ENCODE measurements around the gene RBM47.
"Not testable (repeated sequence)": the region's sequence is repeated elsewhere in the genome, so short reads cannot be mapped to it uniquely, and the experiment has no call there.

RBM47 gene

DNA sequence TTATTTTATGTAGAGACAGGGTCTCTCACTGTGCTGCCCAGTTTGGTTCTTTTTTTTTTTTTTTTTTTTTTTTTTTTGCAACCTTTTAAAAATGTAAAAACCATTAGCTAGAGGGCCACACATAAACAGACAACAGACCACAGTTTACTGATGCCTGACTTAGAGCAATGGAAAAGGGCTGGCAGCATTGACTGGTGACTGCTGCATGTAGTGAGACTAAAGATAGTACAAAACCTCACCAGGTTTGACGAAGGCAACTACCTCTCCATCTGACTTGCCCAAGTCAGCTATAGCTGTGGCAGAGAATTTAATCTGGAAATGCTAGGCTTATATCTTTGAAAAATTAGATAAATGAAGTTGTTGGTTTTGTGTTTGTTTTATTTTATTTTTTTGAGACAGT is 102.9 kb downstream of the RBM47 start:
- no peak for DNase-seq (ENCODE audit: low read depth)

DNA sequence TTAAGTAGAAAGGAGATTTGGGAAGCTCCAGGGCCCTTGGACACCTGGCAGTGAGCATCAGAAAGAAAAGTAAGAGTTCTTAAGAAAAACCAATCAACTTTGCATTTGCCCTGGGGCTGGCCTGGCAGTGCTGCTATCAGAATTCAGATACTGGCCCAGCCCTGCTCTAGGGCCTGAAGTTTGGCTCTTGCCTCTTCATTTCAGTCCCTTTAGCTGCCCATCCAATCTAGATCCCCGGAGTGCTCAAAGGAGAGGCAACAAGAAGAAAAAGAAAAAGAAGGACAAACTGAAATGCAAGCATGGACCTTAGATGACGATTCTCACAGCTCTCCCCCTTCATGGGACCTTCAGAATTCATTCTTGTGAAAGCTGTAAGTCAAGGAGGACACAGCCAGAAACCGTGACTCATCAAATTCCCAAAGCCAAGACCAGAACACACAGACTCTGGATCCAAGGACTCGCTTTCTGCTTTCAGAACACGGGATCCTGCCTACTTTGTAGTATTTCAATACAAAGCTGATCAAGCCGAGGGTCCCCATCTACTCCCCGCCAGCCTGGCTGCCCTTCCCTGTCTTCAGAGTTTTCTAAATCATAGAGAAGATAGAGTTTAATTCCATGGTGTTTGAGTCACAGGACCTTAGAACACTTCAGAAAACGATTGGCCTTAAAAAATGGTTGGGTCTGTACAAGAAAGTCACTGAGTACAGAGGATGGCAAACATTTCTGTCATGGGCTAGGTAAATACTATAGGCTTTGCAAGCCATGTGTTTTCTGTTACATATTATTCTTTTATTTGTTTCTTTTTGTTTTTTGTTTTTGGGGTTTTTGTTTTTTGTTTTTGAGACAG is 103.7 kb downstream of the RBM47 start:
- no peak for DNase-seq (ENCODE audit: low read depth)

DNA sequence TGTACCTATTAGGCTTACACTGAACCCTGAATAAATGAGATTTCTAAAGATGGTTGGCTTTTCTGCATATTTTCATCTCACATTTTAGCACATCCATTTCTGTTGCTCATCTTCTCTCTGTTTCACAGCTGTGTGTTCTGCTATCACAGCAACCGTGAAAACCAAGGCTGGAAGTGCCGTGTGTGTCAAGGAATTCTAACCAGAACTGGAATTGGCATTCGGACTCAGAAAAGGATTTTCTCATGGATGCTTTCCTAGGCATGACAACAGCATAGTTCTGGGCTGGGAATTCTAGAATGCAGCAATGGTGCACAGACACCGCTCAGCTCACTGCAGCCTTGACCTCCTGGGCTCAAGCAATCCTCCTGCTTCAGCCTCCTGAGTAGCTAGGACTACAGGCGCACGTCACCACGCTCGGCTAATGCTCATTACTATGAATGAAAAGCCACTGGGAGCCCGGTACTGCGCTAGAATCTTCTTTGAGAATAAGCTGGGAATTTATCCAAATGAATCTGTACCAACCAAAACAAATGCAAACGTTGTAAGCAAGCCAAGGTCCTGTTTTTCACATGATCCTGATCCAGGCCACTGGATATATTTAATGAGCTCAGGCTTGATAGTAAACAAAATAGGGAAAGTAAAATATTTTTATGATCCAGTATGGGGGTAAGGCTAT is 105.2 kb downstream of the RBM47 start:
- DNase-seq (ENCODE audit: low read depth): no peak

DNA sequence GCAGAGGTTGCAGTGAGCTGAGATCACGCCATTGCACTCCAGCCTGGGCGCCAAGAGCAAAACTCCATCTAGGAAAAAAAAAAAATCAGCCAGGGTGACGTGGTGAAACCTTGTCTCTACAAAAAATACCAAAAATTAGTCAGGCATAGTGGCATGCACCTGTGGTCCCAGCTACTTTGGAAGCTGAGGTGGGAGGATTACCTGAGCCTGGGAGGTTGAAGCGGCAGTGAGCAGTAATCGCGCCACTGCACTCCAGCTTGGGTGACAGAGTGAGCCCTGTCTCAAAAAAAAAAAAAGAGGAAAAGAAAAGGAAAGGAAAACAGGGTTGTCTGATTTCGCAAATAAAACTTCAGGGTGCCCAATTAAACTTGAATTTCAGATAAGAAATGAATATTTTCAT is 106.1 kb downstream of the RBM47 start:
- DNase-seq (ENCODE audit: low read depth): no peak

DNA sequence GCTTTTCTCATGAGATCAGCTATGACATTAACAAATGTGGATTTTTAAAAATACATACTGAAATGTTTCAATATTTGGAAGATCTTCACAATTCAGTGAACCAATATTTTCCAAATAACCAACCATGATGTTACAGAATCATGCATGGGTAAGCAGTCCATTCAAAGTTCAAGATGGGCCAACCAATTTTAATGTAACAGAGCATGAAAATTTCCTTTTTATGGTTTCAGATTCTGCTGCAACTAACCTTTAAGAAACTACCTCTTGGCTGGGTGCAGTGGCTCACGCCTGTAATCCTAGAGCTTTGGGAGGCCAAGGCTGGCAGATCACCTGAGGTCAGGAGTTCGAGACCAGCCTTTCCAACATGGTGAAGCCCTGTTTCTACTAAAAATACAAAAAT is 107.7 kb downstream of the RBM47 start:
- DNase-seq (ENCODE audit: low read depth): no peak

DNA sequence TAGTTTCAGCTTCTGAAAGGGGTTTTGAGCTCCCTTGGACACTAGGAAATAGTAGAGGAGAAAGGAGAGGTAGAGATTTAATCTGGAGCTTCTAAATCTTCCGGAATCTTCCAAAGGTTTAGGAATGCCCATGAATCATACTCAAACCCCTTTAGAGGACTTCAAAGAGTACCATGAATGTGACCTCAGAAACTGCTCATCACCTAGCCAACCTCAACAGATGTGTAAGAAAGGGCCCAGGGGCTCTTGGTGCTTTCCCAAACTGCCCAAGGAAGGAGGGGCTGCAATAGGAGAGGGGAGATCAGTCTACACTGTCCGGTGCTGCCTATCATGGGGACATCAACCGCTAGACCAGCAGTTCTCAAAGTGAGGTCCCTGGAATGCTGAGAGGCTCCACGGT is 109.1 kb downstream of the RBM47 start:
- DNase-seq (ENCODE audit: low read depth): no peak

DNA sequence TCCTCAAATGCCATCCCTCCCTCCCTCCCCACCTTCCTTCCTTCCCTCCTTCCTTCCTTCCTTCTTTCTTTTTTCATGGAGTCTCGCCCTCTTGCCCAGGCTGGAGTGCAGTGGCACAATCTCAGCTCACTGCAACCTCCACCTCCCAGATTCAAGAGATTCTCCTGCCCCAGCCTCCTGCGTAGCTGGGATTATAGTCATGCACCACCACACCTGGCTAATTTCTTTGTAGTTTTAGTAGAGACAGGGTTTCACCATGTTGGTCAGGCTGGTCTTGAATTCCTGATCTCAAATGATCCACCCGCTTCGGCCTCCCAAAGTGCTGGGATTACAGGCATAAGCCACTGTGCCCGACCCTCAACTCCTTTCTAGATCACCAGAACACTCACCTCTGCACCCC is 112.6 kb downstream of the RBM47 start:
- not testable (repeated sequence) for DNase-seq (ENCODE audit: low read depth)

DNA sequence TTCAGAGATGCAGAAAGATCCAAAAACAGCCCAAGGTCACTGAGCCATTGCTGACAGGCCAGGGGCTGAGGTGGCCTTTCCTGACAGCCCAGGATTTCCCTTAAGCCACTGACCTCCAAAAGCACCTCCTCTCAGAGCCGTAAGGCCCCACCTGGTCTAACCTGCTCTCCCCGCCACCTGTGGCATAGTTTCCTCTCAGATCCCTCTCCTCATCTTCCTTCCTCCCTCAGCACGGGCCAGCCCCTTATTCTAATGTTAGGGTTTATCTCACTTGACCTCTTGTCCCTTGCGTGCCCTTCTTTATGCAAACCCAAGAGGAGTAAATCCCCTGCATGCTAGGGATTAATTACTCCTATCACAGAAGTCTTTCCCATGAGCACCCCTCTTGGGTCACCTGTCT is 113.0 kb downstream of the RBM47 start:
- DNase-seq (ENCODE audit: low read depth): no peak

DNA sequence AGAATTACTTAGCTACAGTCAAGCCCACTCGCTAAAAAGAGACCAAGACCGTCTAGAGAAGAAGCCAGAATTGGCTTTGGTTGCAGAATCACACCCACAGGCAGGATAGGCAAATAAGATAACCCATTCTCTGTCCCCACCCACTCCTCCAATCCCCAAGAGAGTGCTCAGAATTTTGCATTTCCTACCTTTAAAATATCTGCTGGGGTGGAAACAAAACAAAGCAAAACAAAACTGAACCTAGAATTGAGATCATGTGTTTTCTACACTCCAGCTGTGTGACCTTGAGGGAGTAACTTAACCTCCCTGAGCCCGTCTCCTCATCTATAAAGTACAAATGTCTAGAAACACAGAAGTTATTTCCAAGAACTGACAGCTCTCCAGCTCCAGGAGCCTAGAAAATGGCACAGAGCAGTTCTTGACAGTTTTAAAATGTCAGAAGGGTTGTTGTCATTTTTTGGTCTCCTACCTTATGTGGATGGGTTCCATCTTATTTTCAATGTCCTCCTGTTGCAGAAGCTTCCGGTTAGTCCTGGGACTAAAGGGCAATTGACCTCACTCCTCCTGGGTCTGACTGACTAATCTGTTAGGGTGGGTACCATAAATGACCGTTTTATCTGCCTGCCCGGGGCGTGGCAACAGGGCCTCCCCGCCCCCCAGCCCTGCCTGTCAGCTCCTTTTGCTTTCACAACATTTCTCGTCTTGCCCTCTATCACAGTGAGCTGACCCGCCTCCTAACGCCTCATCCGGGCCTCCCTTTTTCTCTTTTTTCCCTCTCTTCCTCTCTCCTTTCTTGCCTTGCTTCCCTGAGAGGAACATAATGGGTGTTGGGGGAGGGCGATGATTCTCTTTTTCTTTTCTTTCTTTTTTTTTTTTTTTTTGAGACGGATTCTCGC is 114.0 kb downstream of the RBM47 start:
- DNase-seq (ENCODE audit: low read depth): no peak

DNA sequence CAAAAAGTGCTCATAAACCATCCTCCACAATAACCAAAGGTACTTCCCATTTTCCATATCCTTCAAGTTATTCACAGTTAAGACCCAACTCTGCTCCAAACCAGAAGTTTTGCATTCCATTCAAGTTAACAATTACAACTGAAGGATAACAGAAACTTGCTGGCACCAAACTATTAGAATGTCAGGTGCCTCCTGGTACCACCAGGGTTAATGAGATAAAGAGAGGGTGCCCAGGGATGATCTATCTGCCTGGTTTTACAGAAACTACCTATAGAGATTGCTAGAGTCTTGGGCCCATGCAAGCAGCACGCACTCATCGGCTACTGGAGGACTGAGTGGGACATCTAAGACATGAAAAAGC is 114.6 kb downstream of the RBM47 start:
- DNase-seq (ENCODE audit: low read depth): no peak

DNA sequence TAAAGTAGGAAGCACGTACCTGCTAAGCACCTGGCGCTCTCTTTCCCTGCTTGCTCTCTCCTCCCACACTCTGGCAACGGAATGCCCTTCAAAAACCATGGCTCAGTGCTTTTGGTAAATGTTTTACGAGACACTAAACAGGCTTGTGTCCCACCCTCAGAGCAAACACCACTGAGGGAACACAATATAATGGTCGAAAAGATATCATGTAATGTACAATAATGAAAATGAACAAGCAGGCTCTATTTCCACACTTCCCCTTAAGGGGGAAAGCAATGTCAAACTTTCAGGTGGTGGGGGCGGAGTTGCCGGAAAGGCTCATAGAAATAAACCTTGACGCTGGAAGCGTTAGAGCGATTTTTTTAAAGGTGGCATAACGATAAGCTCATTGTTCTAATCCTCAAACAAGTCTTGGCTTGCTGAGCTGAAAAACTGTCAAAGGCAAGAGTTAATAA is 115.1 kb downstream of the RBM47 start:
- no peak for DNase-seq (ENCODE audit: low read depth)

DNA sequence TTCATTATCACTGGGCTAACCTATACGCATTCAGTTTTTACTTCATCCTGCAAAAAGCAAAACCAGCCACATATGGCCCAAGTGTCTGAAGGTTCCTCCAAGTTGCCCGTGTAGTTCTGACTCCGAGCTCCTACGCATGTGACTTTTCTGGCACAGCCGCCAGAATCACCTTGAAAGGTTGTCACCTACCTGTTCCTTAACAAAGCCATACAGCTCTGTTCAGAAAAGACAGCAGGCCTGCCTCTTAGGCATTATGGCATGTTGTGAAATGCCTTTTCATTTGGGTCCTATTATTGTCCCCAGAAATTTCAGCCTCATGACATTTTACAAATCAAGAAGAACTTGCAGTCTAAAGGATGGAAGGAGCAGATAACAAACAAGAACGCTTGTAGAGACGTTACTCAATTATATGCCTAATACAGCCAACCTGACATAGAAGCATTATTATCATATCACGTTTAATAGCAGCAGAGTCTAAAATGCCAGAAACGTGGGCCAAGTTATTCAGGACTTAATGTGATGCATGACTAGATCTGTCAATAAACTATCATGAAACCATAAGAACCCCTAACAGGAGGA is 118.5 kb downstream of the RBM47 start:
- no peak for DNase-seq (ENCODE audit: low read depth)

DNA sequence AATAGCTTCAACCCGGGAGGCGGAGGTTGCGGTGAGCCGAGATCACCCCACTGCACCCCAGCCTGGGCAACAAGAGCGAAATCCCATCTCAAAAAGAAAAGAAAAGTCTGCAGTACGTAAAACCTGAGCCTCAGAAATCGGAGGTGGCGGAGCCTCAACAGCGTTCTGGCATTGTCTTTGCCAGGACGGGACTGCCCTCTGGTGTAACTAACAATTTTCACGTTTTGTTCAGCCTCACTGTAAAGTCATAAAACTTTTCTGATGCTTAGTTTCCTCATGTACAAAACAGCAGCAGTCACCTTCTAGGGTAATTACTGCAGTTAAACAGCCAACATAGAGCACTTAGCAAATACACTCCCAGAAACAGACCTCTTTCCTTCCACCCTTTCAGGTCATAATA is 121.7 kb downstream of the RBM47 start:
- no peak for DNase-seq (ENCODE audit: low read depth)

DNA sequence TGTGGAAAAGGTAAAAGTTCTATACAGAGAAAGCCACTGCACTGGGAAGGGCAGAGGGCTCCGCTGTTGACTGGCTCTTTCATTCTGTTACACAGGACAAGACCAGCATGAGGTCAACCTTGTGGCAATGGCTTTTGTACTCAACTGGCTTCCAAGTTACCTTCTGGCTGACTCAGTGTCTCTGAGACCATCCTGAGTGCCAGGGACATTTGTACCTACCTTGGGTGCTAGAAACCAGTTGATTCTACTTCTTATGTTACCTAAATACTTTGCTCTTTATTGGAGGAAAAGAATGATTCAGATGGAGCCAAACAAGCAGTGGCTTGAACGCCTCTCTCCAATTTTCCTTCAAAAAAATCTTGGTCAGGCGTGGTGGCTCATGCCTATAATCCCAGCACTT is 123.2 kb downstream of the RBM47 start:
- no peak for DNase-seq (ENCODE audit: low read depth)

DNA sequence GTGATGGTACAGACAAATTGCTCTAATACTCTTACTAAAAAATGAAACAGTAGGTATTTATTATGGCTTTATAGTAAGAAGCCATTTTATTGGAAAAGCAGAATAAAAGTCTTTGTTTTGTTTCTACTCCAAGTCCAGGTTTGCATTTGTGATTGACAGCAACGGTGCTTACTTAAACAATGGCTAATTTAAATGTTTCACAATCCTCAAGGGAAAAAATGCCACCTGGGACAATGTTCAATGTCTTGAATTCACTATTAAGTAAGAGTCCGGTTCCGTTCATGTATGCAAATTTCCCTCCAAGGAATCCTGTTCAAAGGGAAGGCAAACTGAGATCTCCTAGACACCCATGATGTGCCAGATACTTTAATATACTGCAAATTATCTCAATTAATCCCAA is 123.6 kb downstream of the RBM47 start:
- no peak for DNase-seq (ENCODE audit: low read depth)

DNA sequence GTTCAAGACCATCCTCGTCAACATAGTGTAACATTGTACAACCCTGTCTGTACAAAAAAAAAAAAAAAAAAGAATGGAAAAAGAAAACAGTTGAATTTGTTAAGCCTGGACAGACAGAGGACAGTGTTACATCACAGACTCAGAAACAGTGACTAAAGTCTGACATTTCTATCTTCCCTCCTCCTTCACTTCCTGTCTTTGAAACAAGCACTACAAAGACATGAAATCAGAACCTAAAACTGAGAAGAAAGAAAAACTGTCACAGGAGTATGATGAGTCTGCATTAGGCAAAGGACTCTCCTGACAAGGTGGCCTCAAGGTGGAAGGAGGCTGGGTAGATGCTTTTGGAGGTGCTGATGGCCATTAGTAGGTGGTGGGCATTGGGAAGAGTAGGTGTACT is 126.7 kb downstream of the RBM47 start:
- no peak for DNase-seq (ENCODE audit: low read depth)

DNA sequence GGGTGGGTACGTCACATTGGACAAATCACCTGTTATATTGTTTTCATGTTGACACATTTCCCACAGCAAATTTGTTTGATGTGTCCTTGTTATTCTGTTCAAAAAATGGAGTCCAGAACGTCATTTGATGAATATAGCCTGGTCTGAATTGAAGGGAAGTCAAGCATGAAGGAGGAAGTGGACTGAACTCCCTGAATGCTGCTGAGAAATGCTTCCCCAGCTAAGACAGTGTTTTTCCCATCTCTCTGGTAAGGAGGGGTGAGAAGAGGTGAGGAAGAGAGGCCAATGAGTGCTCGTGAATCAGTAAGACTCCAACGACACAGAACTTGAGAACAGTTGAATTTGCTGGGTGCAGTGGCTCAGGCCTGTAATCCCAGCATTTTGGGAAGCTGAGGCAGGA is 127.4 kb downstream of the RBM47 start:
- no peak for DNase-seq (ENCODE audit: low read depth)

DNA sequence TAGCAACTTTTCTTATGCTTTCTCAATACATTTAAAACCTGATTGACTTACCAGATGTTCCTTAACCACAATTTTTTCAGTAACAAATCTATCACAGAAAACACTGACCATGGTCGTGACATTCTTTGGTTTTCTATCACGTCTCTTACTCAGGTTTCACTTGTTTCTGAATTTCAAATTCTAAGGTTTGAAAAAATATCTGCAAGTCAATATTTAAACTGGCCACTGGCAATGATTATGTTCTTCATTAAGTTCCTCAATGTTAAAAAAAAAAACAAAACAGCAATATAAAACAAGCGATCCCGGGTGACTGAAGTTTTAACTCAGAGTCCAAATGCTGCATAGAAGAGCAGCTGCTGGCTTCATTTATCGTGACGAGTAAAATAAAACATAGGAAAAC is 128.9 kb downstream of the RBM47 start:
- DNase-seq (ENCODE audit: low read depth): no peak

DNA sequence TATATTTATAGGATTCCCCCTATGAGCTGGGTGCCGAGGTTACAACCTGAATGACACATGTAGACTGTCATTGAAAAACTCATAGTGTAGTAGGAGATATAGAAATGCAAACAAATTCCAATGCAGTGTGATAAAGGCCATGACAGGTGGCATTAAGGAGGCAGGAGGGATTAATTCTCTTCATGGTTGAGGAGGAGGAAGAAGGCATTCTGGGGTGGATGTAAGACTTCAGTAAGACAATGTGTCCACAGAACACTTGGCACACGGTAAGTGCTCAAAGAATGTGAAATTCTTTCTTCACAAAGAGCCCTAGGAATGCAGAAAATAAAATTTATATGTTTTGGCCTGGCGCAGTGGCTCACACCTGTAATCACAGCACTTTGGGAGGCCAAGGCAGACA is 136.5 kb downstream of the RBM47 start:
- no peak for DNase-seq (ENCODE audit: low read depth)

DNA sequence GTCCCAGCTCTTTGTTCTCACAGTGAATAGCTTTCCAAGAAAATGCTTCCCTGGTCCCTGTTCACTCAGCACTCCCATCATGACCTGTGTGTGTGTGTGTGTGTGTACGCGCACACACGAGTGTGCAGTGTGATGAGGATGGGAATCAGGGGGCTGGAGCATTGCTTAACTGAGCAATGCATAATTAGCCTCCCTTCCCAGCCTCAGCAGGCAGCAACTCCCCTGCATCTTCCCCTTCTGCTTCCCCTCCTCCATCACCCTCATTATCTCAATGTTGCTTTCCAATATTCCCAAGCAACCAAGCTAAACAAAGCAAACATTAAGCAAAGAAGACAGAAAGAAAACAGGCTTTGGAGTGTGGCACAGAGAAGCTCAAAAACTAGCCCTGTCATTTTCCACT is 137.0 kb downstream of the RBM47 start:
- DNase-seq (ENCODE audit: low read depth): no peak

DNA sequence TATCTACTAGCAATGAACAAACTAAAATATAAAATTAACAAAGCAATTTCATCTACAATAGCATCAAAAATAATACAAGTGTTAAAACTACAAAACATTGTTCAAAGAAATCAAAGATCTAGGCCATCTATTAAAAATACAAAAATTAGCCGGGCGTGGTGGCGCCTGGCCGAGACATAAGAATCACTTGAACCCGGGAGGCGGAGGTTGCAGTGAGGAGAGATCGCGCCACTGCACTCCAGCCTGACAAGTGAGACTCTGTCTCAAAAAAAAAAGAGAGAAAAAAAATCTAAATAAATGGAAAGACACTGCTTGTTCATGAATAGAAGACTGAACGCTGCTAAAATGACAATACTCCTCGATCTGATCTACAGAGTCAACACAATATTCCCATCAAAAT is 139.2 kb downstream of the RBM47 start:
- no peak for DNase-seq (ENCODE audit: low read depth)

DNA sequence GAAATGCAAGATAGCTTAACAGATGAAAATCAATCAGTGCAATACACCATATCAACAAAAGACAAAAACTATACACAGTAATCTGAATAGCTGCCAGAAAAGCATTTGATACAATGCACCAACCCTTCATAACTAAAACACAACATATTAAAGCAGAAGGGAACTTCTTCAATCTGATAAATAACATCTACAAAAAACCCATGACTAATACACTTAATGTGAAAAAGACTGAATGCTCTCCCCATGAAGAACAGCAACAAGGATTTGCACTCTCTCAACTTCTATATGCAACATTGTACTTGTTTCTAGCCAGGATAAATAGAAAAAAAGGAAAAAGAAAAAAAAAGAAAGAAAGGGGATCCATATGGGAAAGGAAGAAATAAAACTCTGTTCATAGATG is 139.7 kb downstream of the RBM47 start:
- no peak for DNase-seq (ENCODE audit: low read depth)
